ENCODE measurements around the gene TMEM163. TPM values are rescaled to one million over a fixed set of nuclear protein-coding genes. Genes with fewer than 3 reads are reported as not detected.

The TMEM163 gene
- total and polyA plus RNA-seq, 2 donors (not counting 3 experiments of a cell fraction or from before 2014, with no cell fraction given): 1.0 to 2.8 TPM

DNA sequence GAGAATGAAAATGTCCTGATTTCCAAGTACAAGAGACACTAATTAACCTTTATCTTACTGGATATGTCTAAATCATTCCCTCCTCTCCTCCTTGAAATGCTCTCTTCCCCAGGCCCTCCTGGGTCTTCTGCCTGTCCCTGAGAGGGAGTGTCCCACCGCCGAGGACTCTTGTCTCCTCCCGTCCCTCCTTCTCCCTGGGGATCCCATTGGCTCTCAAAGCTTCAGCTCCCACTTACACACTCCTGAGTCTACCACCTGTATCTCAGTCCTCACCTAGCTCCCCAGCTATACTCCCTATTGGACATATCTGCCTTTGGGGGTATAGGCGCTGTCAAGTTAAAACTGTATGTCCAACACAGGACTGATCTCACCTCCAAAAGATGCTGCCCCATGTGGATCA, 116.1 kb downstream of the TMEM163 start:
- H3K9me3 ChIP-seq (replicated peaks; ENCODE audit: control insufficient read depth, insufficient read depth, low read length): no peaks in the 10 kb centered on the region
- no peaks in the 10 kb centered on the region for H3K27me3 ChIP-seq (ENCODE audit: control insufficient read depth in 2 of 2, insufficient read depth in 2 of 2, low read length in 2 of 2)
- no peak overlapping the region for H2AFZ ChIP-seq (ENCODE audit: low read depth, low read length)
- BruUV-seq (replicated peaks): no TSS peak
- intact Hi-C loops (cut with micrococcal nuclease) (no loop called here), dilution Hi-C loops (cut with MboI; ENCODE audit: extremely low pct_ligation_motif_present, low sequenced_read_pairs) (no loop called here)
- no peaks in the 10 kb centered on the region for H3K36me3 ChIP-seq (ENCODE audit: control insufficient read depth in 2 of 2, extremely low read depth in 1 of 2, insufficient read depth in 2 of 2, low read length in 2 of 2)
- no peak overlapping the region for H3K27ac ChIP-seq (ENCODE audit: insufficient read depth, low read depth, low read length)
- H3K4me1 ChIP-seq (ENCODE audit: control insufficient read depth, extremely low read depth, insufficient read depth, low read length): no peaks in the 10 kb centered on the region
- TF ChIP-seq, protein P1, sequence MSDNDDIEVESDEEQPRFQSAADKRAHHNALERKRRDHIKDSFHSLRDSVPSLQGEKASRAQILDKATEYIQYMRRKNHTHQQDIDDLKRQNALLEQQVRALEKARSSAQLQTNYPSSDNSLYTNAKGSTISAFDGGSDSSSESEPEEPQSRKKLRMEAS (IDR thresholded peaks at IDR 0.05; ENCODE audit: insufficient read depth, insufficient read length): no peak
- TF ChIP-seq MYC (IDR thresholded peaks at IDR 0.05; ENCODE audit: low read depth, low read length) (no peak), GATA2 (IDR thresholded peaks at IDR 0.05; ENCODE audit: insufficient read depth, insufficient read length, low read depth, low read length) (no peak), POLR2AphosphoS5 (IDR thresholded peaks at IDR 0.05; ENCODE audit: insufficient read depth, low read depth, low read length) (no peak), POLR2A (IDR thresholded peaks at IDR 0.05; ENCODE audit: low read depth, low read length) (no peak), FOS (IDR thresholded peaks at IDR 0.05; ENCODE audit: borderline replicate concordance, insufficient read depth, low read length) (no peak), EZH2 (IDR thresholded peaks at IDR 0.05; ENCODE audit: borderline replicate concordance, low read depth, low read length, severe bottlenecking) (no peak), JUN (IDR thresholded peaks at IDR 0.05; ENCODE audit: borderline replicate concordance, insufficient read depth, insufficient read length, low read depth) (no peak)
- TF ChIP-seq, protein P2, sequence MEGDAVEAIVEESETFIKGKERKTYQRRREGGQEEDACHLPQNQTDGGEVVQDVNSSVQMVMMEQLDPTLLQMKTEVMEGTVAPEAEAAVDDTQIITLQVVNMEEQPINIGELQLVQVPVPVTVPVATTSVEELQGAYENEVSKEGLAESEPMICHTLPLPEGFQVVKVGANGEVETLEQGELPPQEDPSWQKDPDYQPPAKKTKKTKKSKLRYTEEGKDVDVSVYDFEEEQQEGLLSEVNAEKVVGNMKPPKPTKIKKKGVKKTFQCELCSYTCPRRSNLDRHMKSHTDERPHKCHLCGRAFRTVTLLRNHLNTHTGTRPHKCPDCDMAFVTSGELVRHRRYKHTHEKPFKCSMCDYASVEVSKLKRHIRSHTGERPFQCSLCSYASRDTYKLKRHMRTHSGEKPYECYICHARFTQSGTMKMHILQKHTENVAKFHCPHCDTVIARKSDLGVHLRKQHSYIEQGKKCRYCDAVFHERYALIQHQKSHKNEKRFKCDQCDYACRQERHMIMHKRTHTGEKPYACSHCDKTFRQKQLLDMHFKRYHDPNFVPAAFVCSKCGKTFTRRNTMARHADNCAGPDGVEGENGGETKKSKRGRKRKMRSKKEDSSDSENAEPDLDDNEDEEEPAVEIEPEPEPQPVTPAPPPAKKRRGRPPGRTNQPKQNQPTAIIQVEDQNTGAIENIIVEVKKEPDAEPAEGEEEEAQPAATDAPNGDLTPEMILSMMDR (IDR thresholded peaks at IDR 0.05; ENCODE audit: extremely low read depth in 1 of 2, insufficient read depth in 1 of 2, low read depth in 1 of 2, low read length in 2 of 2): no peak
- no peaks in the 10 kb centered on the region for H3K9me1 ChIP-seq (replicated peaks; ENCODE audit: control insufficient read depth, extremely low read depth, insufficient read depth, low read length)
- ChIA-PET POLR2A (no interaction called here), CTCF (no interaction called here)
- H3K4me3 ChIP-seq (replicated peaks in 1 of 3; ENCODE audit: insufficient read depth in 1 of 3, low read depth in 1 of 3, low read length in 3 of 3): no peak overlapping the region
- no peaks in the 10 kb centered on the region for H3K79me2 ChIP-seq (ENCODE audit: control insufficient read depth, insufficient read depth, low read length)
- DNase-seq (ENCODE audit: low read depth, low spot score): no peak
- no peak overlapping the region for H3K9ac ChIP-seq (replicated peaks; ENCODE audit: extremely low read depth, insufficient read depth, low read length)
- no peak overlapping the region for H3K4me2 ChIP-seq (ENCODE audit: insufficient read depth, low read length)
- no peak for FAIRE-seq
- H4K20me1 ChIP-seq (replicated peaks; ENCODE audit: control insufficient read depth, extremely low read depth, insufficient read depth, low read length): no peaks in the 10 kb centered on the region
